GM18907 (cell line): ENCODE results near the gene NPFFR2.
A peak's percentile ranks its signal among the peaks of the same experiment; 100 is the strongest.
"Not testable (repeated sequence)": the region's sequence is repeated elsewhere in the genome, so short reads cannot be mapped to it uniquely, and the experiment has no call there.

Experiments
- ATAC-seq: cut with Tn5 transposase; IDR thresholded peaks from one replicate; pipeline ENCODE4 v1.9.1; 2021; ENCODE audit warnings: mild to moderate bottlenecking, moderate library complexity; ENCODE audit not compliant: unreplicated experiment

Gene NPFFR2

DNA sequence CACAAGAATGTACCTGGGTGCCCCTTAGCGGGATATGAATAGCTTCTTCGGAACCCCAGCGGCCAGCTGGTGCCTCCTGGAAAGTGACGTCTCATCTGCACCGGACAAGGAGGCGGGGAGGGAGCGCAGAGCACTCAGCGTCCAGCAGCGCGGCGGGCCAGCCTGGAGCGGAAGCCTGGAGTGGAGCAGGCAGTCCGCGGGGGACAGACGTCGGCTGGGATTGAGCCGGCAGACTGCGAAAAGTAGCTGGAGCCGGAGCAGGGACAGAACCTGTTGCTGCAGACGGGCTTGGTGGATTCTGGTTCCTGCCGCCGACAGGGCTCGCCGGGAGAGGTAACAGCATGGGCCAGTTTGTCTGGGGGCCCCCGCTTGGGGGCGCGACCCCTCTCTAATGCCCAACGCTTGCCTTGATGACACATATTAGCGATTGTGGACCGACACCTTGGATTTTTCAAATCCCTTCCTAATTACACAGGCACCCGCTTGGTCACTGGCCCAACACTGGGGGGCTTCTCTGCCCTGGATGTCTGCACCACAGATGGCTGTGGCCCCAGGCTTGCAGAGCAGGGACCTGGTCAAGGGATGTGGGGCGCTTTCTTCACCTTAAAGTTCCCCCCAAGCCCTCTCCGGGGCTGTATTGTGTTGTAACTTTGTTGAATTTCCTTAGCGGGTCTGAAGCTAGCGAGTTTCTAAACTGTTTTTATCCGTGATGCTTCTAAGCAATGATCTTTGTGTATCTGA, at the start of gene NPFFR2:
TSS of gene NPFFR2 (plus strand) at position 133 of the 741 bp plus-strand sequence. CDS start 96,592 bp downstream, outside the sequence.
- ATAC-seq: no peak

- no peak for ATAC-seq
Observed at GRCh38 chr4:71992571-71993312, 39.1 kb upstream of the NPFFR2 start.

GRCh38 chr4:71994559-71994958, 37.2 kb upstream of the NPFFR2 start:
- no peak for ATAC-seq

DNA sequence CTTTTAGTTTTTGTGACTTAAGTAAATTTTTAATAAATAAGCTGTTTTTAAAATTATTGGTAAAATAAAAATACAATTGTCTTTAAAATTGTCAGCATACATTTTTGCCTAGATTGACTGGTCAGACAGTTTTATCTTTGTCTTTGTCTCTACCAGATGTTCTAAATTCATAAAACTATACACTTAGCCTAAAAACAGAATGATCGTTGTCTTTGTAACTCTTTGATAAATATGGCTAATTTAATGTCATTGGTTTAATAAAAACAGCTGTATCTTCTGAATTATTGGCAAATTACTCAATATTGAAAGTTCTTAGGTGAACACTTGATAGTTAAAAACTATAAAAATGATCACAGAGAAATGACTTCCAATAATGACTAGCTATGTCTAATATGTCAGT, 36.5 kb upstream of the NPFFR2 start:
- no peak for ATAC-seq

DNA sequence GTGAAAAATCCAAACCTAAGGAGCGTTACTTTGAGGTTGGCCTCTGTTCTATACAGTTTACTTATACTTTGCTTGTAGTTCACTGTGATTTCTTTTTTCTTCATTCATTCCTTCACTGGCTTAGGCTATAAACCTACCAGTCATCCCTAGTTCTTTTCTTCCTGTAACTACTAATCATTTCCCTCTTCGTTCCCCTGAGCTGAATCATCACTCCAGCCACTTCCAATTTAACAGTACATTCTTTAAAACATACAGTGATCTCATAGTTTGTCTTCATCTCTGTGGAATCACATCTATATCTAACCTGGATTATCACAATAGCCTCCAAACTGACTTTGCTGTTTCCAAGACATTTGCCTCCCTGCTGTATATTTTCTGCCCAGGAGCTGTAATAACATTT, 25.2 kb upstream of the NPFFR2 start:
- no peak for ATAC-seq

GRCh38 chr4:72011906-72012305, 19.9 kb upstream of the NPFFR2 start:
- ATAC-seq: no peak

GRCh38 chr4:72016011-72016410, 15.8 kb upstream of the NPFFR2 start:
- ATAC-seq: no peak

DNA sequence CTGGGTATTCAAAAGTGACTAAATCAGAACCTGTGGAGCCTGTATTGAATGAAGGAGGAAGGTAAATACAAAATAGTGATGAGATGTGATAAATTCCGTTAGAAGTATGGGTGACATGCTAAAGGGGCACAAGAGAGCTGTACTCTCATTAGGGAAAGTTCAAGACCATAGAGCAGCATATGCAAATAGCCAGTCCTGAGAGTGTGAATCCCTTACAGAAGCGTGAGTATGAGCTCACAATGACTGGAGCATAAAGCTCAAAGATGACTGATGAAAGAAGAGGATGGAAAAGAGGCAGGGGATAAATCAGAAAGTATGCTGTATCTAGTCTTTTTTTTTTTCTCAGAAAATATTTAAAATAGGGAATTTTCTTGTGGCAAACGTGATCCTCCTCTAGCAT, 12.1 kb upstream of the NPFFR2 start:
- no peak for ATAC-seq

GRCh38 chr4:72022553-72022952, 9.2 kb upstream of the NPFFR2 start:
- peak; percentile 42 for ATAC-seq

DNA sequence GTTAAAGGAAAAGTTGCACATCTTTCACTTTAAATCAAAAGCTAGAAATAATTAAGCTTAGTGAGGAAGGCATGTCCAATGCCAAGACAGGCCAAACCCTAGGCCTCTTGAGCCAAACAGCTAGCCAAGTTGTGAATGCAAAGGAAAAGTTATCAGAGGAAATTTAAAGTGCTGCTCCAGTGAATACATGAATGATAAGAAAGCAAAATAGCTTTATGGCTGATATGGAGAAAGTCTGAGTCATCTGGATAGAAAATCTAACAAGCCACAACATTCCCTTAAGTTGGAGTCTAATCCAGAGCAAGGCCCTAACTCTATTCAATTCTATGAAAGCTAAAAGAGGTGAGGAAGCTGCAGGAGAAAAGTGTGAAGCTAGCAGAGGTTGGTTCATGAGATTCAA, 23.8 kb downstream of the NPFFR2 start:
- ATAC-seq: no peak

DNA sequence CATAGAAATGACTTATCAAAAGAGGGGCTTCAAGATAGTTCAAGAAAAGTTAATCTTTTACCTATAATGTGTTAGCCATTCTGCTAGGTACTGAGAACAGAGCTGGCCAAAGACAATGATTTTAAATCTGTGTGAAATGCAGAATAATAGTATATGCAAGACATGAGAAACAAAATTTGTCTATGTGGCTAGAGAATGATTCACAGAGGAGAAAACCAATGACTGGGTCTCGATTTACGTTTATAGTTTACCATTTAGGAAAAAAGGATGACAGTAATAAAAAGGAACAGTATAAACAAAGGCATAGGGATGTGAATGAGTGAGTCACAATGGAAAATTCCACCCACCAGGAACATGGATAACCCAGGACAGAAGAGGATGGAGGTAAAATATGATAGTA, 31.9 kb downstream of the NPFFR2 start:
- no peak for ATAC-seq

- no peak for ATAC-seq
Observed at GRCh38 chr4:72067051-72067450, 35.3 kb downstream of the NPFFR2 start.

- no peak for ATAC-seq
Observed at GRCh38 chr4:72073816-72074215, 42.0 kb downstream of the NPFFR2 start.

- no peak for ATAC-seq
Observed at GRCh38 chr4:72076562-72076961, 44.8 kb downstream of the NPFFR2 start.

- ATAC-seq: no peak
Observed at GRCh38 chr4:72077346-72077745, 45.5 kb downstream of the NPFFR2 start.

- peak; percentile 84 for ATAC-seq
Observed at GRCh38 chr4:72084587-72085011, 52.8 kb downstream of the NPFFR2 start.

GRCh38 chr4:72090606-72091005, 58.8 kb downstream of the NPFFR2 start:
- ATAC-seq: not testable (repeated sequence)

DNA sequence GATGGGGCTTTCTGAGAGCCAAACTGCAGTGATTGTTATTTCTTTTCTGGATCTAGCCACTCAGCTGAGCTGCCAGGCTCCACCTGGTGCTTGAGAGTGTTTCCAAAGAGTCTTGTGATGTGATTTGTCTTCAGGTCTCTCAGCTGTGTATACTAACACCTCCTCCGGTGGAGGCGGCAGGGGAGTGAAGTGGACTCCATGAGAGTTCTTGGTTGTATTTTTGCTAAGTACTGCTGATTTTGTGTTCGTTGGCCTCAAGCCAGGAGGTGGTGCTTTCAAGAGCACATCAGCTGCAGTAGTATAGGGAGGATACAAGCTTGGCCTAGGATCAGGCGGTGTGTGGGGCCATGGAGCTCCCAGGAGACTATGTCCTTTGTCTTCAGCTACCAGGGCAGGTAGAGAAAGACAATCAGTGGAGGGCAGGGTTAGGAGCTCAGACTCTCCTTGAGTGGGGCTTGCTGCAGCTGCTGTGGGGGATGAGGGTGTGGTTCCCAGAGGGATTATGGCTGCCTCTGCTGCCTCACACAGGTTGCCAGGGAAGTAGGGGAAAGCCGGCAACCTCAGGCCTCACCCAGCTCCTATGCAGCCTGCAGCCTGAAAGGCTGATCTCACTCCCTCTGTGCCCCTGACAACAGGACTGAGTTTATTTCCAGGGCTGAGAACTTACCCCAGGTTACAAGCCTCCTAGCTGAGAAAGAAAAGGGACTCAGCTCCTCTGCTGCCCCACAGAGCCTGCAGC, 62.4 kb downstream of the NPFFR2 start:
- ATAC-seq: no peak

DNA sequence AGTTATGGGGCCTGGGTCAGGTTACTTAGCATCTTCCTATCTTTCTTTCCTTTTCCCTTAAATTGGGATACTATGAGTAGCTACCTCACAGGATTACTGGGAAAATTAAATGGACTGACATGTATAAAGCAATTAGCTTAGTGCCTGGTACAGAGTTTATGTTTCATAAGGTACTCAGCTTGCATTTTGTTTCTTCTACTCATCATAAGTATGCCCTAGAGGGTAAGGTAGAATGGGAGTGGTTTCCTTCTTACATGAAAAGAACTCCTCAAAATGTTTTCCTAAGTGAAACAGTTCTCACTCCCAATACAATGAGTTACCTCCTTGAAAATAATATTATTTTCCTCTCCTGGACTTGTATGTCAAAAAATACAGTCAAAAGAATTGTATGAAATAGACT, 75.7 kb downstream of the NPFFR2 start:
- no peak for ATAC-seq

DNA sequence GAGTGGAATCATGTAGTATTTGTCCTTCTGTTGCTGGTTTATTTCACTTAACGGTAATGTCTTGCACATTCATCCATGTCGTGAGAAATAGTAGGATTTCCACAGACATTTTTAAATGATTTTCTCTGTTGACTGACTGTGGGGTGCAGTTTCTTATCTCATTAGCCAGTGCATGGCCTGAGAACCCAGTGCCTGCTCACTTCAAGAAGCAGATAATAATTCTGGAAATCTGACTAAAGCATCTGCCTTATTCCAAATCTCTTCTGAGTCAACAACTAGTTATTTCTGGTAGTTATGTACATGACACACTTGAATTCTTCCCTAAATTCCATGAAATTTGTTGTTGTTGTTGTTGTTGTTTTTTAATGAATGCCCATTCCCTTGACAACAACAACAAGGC, 77.6 kb downstream of the NPFFR2 start:
- ATAC-seq: no peak

GRCh38 chr4:72109959-72110497, 78.2 kb downstream of the NPFFR2 start:
- ATAC-seq: no peak
